CD4-positive, alpha-beta T cell treated with Interleukin-17A for 4 hours (primary cell): ENCODE data around the gene NHLRC4.

ENCODE experiments used
- DNase-seq: peaks from one replicate; pipeline ENCODE4 v3.0.0-alpha.2; 2020; ENCODE audit warnings: mixed read lengths

The NHLRC4 gene

GRCh38 chr16:568401-569258, 1.8 kb downstream of the NHLRC4 start:
- DNase-seq = no peak

DNA sequence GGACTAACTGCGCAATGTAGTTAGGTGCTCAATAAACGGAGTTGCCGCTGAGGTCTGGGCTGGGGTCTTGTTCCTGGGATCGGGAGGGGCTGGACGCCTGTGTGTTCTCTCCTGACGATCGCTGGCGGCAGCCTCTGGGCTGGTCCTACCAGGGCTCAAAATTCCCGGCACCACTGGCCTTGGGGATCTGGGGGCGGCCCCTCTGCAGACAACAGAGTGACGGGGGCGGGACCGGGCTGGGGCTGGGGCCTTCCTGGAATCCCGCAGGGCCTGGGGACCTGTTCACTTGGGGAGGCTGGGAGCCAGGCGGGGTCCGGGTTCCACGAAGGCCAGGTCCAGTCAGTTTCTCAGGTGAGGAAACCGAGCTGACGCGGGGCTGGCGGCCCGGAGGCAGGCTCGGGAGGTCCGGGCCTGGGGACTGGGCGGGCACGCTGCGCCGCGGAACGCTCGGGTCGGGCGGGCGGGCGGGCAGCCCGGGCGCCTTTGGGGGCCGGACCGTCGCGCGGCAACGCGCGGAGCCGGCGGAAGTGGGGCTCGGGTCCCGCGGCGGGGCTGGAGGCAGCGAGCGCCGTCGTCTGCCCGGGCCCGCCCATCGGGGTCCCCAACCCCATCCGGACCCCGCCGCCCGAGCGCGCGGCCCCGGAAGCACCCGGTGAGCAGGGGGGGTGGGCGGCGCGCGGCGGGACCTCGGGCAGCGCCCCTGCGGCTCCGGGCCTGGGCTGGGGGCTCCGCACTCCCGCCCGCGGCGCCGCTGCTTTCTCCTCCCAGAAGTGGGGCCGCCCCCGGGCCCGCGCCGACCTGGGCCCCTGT, 2.8 kb downstream of the NHLRC4 start, which contains the start of gene PIGQ:
Gene PIGQ, plus strand, starts transcription at position 524 of the 810 bp plus-strand sequence. CDS start 4,107 bp downstream, outside the sequence.
- DNase-seq = peak; percentile 76

- DNase-seq = no peak
Observed at GRCh38 chr16:572865-573650, 6.3 kb downstream of the NHLRC4 start.

DNA sequence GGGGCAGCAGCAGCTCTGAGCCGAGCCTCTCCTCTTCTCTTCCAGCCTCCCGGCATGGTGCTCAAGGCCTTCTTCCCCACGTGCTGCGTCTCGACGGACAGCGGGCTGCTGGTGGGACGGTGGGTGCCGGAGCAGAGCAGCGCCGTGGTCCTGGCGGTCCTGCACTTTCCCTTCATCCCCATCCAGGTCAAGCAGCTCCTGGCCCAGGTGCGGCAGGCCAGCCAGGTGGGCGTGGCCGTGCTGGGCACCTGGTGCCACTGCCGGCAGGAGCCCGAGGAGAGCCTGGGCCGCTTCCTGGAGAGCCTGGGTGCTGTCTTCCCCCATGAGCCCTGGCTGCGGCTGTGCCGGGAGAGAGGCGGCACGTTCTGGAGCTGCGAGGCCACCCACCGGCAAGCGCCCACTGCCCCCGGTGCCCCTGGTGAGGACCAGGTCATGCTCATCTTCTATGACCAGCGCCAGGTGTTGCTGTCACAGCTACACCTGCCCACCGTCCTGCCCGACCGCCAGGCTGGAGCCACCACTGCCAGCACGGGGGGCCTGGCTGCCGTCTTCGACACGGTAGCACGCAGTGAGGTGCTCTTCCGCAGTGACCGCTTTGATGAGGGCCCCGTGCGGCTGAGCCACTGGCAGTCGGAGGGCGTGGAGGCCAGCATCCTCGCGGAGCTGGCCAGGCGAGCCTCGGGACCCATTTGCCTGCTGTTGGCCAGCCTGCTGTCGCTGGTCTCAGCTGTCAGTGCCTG, 7.4 kb downstream of the NHLRC4 start:
- DNase-seq = no peak

GRCh38 chr16:575354-576196, 8.8 kb downstream of the NHLRC4 start:
- DNase-seq = no peak

- no peak for DNase-seq
Observed at GRCh38 chr16:576197-576822, 9.5 kb downstream of the NHLRC4 start.

DNA sequence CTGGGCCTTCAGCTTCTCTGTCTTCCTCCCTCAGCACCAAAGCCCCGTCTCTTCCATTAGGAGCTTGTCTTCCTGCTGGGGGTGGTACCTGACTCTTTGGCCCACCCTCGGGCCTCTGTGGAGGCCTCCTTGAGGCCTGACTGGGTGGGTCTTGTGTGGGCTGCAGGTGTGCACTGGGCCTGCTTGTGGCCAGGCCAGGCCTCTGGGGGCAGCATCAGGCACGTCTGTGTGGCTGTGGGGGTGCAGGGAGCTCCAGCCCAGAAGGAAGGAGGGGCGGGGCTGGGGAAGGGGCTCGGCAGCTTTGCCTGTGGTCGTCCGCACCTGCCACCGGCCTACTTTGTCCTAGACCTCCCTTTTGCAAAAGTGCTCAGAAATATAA, 10.0 kb downstream of the NHLRC4 start:
- no peak for DNase-seq

DNA sequence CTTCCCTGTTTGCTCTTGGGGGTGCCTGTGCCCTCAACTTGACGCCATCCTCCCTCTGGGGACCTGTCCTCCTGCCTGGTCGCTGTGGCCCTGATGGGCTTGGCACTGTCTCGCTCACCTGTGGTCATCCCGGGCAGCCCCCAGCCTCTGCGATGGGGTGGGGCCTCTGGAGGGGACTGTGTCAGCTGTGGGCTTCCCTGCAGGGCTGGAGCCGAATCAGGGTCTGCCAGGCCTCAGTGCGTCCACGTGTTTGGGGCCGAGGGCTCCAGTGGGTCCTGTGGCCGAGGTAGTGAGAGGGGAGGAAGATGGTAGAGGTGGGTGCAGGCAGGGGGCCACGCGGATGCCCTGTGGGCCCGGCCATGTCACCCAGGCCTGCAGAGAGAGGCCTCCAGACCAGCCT, 11.0 kb downstream of the NHLRC4 start:
- no peak for DNase-seq

DNA sequence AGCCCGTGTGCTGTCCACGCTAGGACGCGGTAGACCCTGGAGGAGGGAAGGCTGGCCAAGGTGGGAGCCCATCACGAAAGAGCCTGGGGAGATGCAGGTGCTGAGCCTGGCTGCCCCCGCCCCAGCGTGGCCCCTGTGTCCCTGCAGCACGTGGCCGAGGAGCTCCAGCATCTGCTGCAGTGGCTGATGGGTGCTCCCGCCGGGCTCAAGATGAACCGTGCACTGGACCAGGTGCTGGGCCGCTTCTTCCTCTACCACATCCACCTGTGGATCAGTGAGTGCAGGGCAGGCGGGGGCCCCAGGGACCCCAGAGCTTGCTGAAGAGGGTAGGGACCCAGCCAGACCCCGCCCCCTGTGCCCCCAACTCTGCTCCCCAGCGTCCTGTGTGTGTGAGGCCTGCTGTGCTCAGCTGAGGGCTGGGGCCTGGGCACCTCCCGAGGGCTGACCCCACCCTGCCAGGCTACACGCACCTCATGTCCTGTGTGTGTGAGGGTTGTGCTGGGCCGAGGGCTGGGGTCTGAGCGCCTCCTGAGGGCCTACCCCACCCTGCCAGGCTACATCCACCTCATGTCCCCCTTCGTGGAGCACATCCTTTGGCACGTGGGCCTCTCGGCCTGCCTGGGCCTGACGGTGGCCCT, 11.5 kb downstream of the NHLRC4 start:
- DNase-seq = no peak

DNA sequence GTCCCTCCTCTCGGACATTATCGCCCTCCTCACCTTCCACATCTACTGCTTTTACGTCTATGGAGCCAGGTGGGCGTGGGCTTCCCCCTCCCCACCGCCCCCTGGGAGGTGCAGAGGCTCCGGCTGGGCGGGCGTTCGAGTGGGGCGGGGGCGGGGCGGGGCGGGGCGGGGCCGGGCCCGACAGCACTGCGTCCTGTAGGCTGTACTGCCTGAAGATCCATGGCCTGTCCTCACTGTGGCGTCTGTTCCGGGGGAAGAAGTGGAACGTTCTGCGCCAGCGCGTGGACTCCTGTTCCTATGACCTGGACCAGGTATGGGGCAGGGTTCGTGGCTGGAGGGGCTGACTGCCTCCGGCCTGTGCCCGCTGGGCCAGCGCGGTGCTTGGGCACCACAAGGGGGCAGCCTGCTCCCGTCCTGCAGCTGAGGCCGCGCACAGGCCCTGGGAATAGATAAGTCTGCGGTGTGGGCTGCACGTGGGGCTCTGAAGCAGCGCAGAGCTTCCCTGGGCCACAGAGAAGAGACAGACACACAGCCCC, 12.1 kb downstream of the NHLRC4 start:
- peak; percentile 74 for DNase-seq

DNA sequence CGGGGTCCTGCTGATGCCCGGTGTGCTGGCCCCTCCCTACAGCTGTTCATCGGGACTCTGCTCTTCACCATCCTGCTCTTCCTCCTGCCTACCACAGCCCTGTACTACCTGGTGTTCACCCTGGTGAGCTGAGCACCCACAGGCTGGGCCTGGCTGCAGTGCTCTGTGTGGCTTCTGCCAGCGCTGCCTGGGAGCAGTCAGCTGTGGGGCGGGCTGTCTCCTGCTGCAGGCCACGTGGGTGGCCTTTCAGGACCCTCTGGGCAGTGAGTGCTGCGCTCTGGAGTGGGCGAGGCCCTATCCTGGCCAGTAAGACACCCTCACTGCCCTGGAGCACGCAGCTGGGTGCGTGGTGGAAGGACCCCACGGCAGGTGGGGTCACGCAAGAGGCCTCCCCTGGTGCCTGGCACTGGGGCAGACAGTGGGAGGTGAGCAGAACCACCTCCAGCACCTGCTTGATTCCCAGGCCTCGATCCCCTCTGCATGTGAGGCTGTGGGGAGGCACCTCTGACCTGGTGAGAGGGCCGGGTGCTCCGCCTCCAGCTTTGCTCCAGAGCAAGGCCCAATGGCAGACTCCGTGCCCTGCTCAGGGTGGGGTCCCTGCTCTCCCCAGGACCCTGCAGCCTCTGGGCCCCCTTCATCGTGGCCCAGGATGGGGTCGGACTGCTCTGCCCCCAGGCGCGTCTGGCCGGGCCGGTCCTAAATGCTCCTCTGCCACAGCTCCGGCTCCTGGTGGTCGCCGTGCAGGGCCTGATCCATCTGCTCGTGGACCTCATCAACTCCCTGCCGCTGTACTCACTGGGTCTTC, 13.5 kb downstream of the NHLRC4 start:
- DNase-seq = no peak

- DNase-seq = no peak
Observed at GRCh38 chr16:580946-581498, 14.2 kb downstream of the NHLRC4 start.

DNA sequence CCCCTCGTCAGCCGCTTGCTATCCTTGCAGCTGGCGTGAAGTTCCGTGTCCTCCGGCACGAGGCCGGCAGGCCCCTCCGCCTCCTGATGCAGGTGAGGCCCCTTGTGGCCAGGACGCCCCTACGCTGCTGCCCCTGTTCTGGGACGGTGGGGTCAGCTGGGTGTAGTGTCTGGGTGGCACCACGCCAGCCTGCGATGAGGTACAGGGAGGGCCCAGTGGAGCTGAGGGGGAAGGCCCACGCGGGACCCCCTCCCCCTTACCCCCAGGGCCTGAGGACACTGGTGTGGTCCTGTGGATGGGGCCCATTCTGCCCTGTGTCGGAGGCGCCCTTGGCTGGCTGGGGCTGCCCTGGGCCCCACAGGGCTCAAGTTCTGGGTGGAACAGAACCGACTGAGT, 15.4 kb downstream of the NHLRC4 start:
- no peak for DNase-seq

GRCh38 chr16:582614-583331, 16.0 kb downstream of the NHLRC4 start:
- no peak for DNase-seq

DNA sequence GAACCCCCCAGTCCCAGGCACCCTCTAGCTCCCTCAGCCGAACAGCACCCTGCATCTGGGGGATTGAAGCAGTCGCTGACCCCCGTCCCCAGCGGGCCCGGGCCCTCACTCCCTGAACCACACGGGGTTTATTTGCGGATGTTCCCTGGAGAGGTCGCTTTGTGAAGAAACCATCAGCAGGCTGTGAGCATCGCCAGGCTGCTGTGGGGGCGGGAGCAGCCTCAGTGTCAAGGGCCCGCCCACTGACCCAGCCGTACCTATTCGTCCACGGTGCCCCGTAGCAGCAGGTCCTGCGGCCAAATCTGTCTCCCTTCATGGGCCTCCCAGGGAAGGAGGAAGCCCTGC, 16.6 kb downstream of the NHLRC4 start:
- no peak for DNase-seq

DNA sequence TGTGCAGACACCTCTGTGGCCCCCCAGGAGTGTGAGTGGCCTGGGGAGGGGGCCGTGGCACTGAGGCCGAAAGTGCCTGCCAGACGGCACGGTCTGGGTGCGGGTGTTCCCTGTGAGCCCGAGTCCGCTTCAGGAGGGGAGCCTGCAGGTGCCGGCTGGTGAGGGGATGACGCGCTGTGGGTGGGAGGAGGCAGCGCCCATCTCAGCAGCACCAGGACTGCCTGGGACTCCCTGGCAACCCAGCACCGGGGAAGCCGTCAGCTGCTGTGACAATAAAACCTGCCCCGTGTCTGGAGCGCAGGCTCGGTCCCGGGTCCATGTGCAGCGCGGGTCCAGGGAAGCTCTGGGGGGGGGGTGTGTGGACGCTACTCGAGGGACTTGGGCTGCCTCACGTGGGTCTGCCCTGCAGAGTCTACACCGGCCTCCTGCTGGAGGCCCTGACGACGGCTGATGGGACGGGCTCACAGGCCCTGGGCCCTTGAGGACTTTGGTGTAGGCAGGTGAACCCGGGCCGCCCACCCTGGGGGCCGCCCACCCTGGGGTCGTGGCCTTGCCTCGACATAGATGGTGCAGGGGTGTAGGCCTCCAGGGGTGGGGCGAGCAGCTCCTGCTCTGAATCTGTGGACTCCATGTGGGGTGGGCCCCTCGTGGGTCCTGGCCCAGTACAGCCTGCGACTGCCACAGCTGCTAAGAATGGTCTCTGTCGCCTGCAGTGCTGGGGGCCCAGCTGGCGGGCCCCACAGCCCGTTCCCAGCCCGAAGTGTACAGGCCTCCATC, 17.2 kb downstream of the NHLRC4 start:
- no peak for DNase-seq

GRCh38 chr16:585351-585750, 18.5 kb downstream of the NHLRC4 start:
- DNase-seq = no peak
